Pancreas (tissue), 10 donors: ENCODE results near the gene TGM2. TPM values are rescaled to one million over a fixed set of nuclear protein-coding genes. Genes with fewer than 3 reads are reported as not detected.

Source experiments
- ATAC-seq, 4 donors: fragments of 200-7000 bp; cut with Tn5 transposase; one replicate each; pipeline versions ENCODE4 v1.8.0 to v1.9.1; 2020; ENCODE audit warnings: mild to moderate bottlenecking in 4 of 4, moderate library complexity in 4 of 4
- DNase-seq, 6 donors: peaks; one replicate each; pipeline ENCODE4 v3.0.0-alpha.2; 2020
- FAIRE-seq: peaks from 2 replicates; lab custom pipeline; 2012; peaks lifted over from hg19 to GRCh38; lab: Jason Lieb, UNC
- H3K27ac ChIP-seq, 4 donors: fragments of 200-600 bp; sonication (generic); 1 replicate in 3 of 4; 2 replicates in 1 of 4; pipeline versions ENCODE4 v1.5.0 to v1.8.0; 2020
- H3K27me3 ChIP-seq, 4 donors: fragments of 200-600 bp; one replicate each; pipeline ENCODE4 v1.8.0; 2021
- H3K36me3 ChIP-seq, 3 donors: fragments of 200-600 bp; sonication (generic) in 1 of 3; one replicate each; pipeline versions ENCODE4 v1.5.0 to v1.8.0; 2020 to 2021
- H3K4me1 ChIP-seq, 3 donors: fragments of 200-600 bp; one replicate each; pipeline ENCODE4 v1.8.0; 2021
- H3K4me3 ChIP-seq, 4 donors: fragments of 200-600 bp; sonication (generic) in 2 of 4; one replicate each; pipeline versions ENCODE4 v1.5.0 to v1.8.0; 2020 to 2021
- H3K9me3 ChIP-seq, 4 donors: fragments of 200-600 bp; one replicate each; pipeline ENCODE4 v1.8.0; 2021
- CTCF ChIP-seq, 4 donors: fragments of 200-600 bp; sonication (generic) in 3 of 4; IDR thresholded peaks; one replicate each; pipeline versions ENCODE4 v1.5.0 to v1.8.0; 2021; ENCODE audit warnings: antibody characterized with exemption in 4 of 4
- WGBS, 2 donors: extraction: QIAGEN DNeasy Blood & Tissue Kit; methylation state at CpG; one replicate each; pipeline ENCODE4 v1.1.7; 2013; 5-methylcytosine and 5-hydroxymethylcytosine counted together
- intact Hi-C, 3 donors: fragments of 100-400 bp; cut with DNase I; formaldehyde crosslinking; loops; one replicate each; pipeline versions ENCODE4 v1.11.1 to v1.14.2; 2022
- polyA plus RNA-seq, 2 donors: library from polyadenylated mRNA; stranded (reverse); fragments of 200-250 nt; gene quantifications; one replicate each; pipeline ENCODE4 v1.2.3, GENCODE V29; 2013
- total RNA-seq, 6 donors: library from RNA; stranded (reverse); fragmentation: NEBNext Ultra II Directional in 4 of 6; extraction: Animal tissue kit (Norgen Biotek cat#: 25700) in 4 of 6; gene quantifications; one replicate each; pipeline versions ENCODE4 v1.2.1 to v1.2.4, GENCODE V29; 2021 to 2023
- donor health status: healthy with polysubstance abuse.
- donor health status: DM: no; HTN: no; CAD: no; lungs with moderate emphysema.
- donor health status: DM: no; HTN: no; CAD: no.
- donor health status: control.
- donor health status: control.
- donor health status: Bipolar disorder and iron deficiency.
- donor health status: DM: yes; HTN: yes; CAD: no.
- donor health status: DM: no; HTN: no; CAD: no.
- donor health status: DM: no; HTN: no; CAD: no.
- donor health status: DM: yes; HTN: yes; CAD: no.

Gene TGM2
- total and polyA plus RNA-seq, 8 donors, result 3.7 to 92.6 (median 10.8) TPM

GRCh38 chr20:38157635-38158495, 7.2 kb downstream of the TGM2 start:
- ATAC-seq, result no peak
- Histone ChIP-seq H3K4me1 (peaks cover 0 to 3% (median 0%) of the 10 kb centered on the region in 3 donors), H3K4me3 (no peak overlapping the region), H3K27ac (no peak overlapping the region), H3K36me3 (no peaks in the 10 kb centered on the region), H3K9me3 (no peaks in the 10 kb centered on the region), H3K27me3 (no peaks in the 10 kb centered on the region)
- intact Hi-C loops, result loop anchor here in 1 of 3 donors (5.0 kb wide), 1 partner anchor 91 kb away; no protein-coding TSS in a partner anchor
- TF ChIP-seq CTCF (IDR thresholded peaks at IDR 0.05), result no peak
- 82 to 88% methylated on average over 14 of the region's 14 CpGs for WGBS, 2 donors
- no peak for FAIRE-seq
- DNase-seq, result no peak

- Histone ChIP-seq H3K4me3 (no peak overlapping the region), H3K27ac (no peak overlapping the region), H3K4me1 (peaks cover 4 to 11% (median 5%) of the 10 kb centered on the region in 3 donors), H3K9me3 (no peaks in the 10 kb centered on the region), H3K36me3 (no peaks in the 10 kb centered on the region), H3K27me3 (no peaks in the 10 kb centered on the region)
- FAIRE-seq, result no peak
- TF ChIP-seq CTCF (IDR thresholded peaks at IDR 0.05), result no peak
- intact Hi-C loops, result loop anchor here in 1 of 3 donors (5.0 kb wide), 1 partner anchor 90 kb away; no protein-coding TSS in a partner anchor
- DNase-seq, result no peak
- WGBS, 2 donors, result 74 to 75% methylated on average over 11 of the region's 11 CpGs
- ATAC-seq, result no peak
Observed at GRCh38 chr20:38156888-38157634, 8.0 kb downstream of the TGM2 start.

GRCh38 chr20:38156280-38156679, 8.8 kb downstream of the TGM2 start:
- no peak for TF ChIP-seq CTCF (IDR thresholded peaks at IDR 0.05)
- WGBS, 2 donors, result 87 to 90% methylated on average over 4 to 6 of the region's 6 CpGs
- ATAC-seq, result no peak
- Histone ChIP-seq H3K27me3 (no peaks in the 10 kb centered on the region), H3K36me3 (no peaks in the 10 kb centered on the region), H3K27ac (no peak overlapping the region), H3K4me3 (no peak overlapping the region), H3K4me1 (peaks cover 11 to 19% (median 12%) of the 10 kb centered on the region in 3 donors), H3K9me3 (no peaks in the 10 kb centered on the region)
- intact Hi-C loops, result loop anchor here in 1 of 3 donors (5.0 kb wide), 1 partner anchor 89 kb away; no protein-coding TSS in a partner anchor
- DNase-seq, result no peak
- FAIRE-seq, result no peak

- Histone ChIP-seq H3K4me3 (no peak overlapping the region), H3K27me3 (no peaks in the 10 kb centered on the region), H3K27ac (no peak overlapping the region), H3K36me3 (no peaks in the 10 kb centered on the region), H3K9me3 (no peaks in the 10 kb centered on the region), H3K4me1 (peaks cover 11 to 23% (median 14%) of the 10 kb centered on the region in 3 donors)
- DNase-seq (no peak), FAIRE-seq (no peak), ATAC-seq (no peak)
- 91 to 97% methylated on average over 13 of the region's 13 CpGs for WGBS, 2 donors
- intact Hi-C loops, result loop anchor here in 1 of 3 donors (5.0 kb wide), 1 partner anchor 89 kb away; no protein-coding TSS in a partner anchor
- no peak for TF ChIP-seq CTCF (IDR thresholded peaks at IDR 0.05)
Observed at GRCh38 chr20:38155811-38156210, 9.3 kb downstream of the TGM2 start.
